SK-N-MC (cell line): ENCODE results near the gene LCP2.

Experiments
- EZH2 ChIP-seq: fragments of 200-600 bp; sonication (generic); IDR thresholded peaks from one replicate; pipeline ENCODE4 v1.6.1; 2017; ENCODE audit warnings: antibody characterized with exemption
- FOXP2 ChIP-seq: optimal IDR thresholded peaks from 2 replicates; pipeline ENCODE3; 2011; ENCODE audit warnings: mild to moderate bottlenecking, moderate library complexity; ENCODE audit not compliant: insufficient read depth; ENCODE audit errors: extremely low read length, control extremely low read depth
- POLR2AphosphoS5 ChIP-seq: IDR thresholded peaks from 2 replicates; pipeline ENCODE4 v1.6.1; 2012; ENCODE audit warnings: mild to moderate bottlenecking, low read depth, low read length, borderline replicate concordance

GRCh38 chr5:170315154-170315553, 17.6 kb upstream of the LCP2 start:
- TF ChIP-seq EZH2 = no peak
- TF ChIP-seq POLR2AphosphoS5 = no peak
- TF ChIP-seq FOXP2 = no peak
